ENCODE results near the gene CDKL4.

DNA sequence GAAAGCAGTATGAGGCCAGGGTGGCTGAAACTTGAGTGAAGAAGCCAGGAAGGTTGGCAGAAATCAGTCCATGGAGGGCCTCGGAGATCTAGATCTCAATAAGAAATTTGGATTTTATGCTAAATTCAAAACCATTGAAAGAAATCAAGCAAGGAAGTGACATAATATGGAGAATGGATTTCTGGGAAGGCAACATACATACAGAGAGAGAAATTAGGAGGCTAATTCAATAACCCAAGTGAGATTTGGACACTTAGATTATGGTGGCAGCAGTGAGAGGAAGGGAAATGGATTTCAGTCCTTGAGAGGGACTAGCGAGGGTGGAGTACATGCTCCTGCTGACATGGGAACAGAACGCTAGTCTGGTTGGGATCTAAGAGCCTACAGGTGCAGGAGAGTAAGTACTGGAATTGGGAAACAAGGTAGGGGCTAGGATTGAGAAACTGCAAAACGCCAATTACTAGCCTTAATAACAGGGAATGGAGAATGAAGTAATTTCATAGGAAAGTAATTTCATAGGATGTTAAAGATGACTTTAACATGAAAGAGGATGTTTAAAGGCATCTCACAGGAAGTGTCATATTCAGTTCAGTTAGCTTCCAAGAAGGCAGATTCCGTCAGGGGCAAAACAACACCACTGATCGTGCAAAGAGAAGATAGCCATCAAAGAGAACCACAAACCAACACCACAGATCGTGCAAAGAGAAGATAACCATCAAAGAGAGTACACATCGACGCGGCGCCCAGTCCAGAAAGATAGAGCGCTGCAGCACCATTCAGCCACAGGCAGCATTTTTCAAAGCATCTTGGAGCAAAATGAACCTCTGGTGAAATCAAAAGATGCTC lies 27.2 kb downstream of the CDKL4 start:
- TF ChIP-seq, protein P1, sequence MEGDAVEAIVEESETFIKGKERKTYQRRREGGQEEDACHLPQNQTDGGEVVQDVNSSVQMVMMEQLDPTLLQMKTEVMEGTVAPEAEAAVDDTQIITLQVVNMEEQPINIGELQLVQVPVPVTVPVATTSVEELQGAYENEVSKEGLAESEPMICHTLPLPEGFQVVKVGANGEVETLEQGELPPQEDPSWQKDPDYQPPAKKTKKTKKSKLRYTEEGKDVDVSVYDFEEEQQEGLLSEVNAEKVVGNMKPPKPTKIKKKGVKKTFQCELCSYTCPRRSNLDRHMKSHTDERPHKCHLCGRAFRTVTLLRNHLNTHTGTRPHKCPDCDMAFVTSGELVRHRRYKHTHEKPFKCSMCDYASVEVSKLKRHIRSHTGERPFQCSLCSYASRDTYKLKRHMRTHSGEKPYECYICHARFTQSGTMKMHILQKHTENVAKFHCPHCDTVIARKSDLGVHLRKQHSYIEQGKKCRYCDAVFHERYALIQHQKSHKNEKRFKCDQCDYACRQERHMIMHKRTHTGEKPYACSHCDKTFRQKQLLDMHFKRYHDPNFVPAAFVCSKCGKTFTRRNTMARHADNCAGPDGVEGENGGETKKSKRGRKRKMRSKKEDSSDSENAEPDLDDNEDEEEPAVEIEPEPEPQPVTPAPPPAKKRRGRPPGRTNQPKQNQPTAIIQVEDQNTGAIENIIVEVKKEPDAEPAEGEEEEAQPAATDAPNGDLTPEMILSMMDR (CRISPR knock-in tag; IDR thresholded peaks at IDR 0.05) = 0 out of 2 replicates have a peak, but pooled peaks have one; percentile 7
- TF ChIP-seq, protein P2, sequence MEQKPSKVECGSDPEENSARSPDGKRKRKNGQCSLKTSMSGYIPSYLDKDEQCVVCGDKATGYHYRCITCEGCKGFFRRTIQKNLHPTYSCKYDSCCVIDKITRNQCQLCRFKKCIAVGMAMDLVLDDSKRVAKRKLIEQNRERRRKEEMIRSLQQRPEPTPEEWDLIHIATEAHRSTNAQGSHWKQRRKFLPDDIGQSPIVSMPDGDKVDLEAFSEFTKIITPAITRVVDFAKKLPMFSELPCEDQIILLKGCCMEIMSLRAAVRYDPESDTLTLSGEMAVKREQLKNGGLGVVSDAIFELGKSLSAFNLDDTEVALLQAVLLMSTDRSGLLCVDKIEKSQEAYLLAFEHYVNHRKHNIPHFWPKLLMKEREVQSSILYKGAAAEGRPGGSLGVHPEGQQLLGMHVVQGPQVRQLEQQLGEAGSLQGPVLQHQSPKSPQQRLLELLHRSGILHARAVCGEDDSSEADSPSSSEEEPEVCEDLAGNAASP (CRISPR knock-in tag; IDR thresholded peaks at IDR 0.05; ENCODE audit: borderline replicate concordance) = no peak; the same call in 1 of the 2 replicates
- no peak for TF ChIP-seq FOXA1 (IDR thresholded peaks at IDR 0.05)
- TF ChIP-seq FOXA1 (CRISPR knock-in tag; IDR thresholded peaks at IDR 0.05) = peak; percentile 65; the same call in 1 of the 2 replicates
- TF ChIP-seq, protein P3, sequence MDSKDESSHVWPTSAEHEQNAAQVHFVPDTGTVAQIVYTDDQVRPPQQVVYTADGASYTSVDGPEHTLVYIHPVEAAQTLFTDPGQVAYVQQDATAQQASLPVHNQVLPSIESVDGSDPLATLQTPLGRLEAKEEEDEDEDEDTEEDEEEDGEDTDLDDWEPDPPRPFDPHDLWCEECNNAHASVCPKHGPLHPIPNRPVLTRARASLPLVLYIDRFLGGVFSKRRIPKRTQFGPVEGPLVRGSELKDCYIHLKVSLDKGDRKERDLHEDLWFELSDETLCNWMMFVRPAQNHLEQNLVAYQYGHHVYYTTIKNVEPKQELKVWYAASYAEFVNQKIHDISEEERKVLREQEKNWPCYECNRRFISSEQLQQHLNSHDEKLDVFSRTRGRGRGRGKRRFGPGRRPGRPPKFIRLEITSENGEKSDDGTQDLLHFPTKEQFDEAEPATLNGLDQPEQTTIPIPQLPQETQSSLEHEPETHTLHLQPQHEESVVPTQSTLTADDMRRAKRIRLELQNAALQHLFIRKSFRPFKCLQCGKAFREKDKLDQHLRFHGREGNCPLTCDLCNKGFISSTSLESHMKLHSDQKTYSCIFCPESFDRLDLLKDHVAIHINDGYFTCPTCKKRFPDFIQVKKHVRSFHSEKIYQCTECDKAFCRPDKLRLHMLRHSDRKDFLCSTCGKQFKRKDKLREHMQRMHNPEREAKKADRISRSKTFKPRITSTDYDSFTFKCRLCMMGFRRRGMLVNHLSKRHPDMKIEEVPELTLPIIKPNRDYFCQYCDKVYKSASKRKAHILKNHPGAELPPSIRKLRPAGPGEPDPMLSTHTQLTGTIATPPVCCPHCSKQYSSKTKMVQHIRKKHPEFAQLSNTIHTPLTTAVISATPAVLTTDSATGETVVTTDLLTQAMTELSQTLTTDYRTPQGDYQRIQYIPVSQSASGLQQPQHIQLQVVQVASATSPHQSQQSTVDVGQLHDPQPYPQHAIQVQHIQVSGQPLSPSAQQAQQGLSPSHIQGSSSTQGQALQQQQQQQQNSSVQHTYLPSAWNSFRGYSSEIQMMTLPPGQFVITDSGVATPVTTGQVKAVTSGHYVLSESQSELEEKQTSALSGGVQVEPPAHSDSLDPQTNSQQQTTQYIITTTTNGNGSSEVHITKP (CRISPR knock-in tag; IDR thresholded peaks at IDR 0.05; ENCODE audit: low read depth) = no peak
- TF ChIP-seq NR2C2 (CRISPR knock-in tag; IDR thresholded peaks at IDR 0.05; ENCODE audit: borderline replicate concordance) = no peak
- no peak for TF ChIP-seq MTF1 (CRISPR knock-in tag; IDR thresholded peaks at IDR 0.05)
- TF ChIP-seq SNRNP70 (IDR thresholded peaks at IDR 0.05; ENCODE audit: low read depth, low read length) = no peak
- no peak for TF ChIP-seq MXD4 (CRISPR knock-in tag; IDR thresholded peaks at IDR 0.05)
- TF ChIP-seq POLR2A (IDR thresholded peaks at IDR 0.05; ENCODE audit: insufficient read depth in 1 of 2, low read depth in 2 of 2, low read length in 2 of 2) = no peak
- no peak for TF ChIP-seq KDM4B (CRISPR knock-in tag; IDR thresholded peaks at IDR 0.05)
- no peak for TF ChIP-seq KDM2A (CRISPR knock-in tag; IDR thresholded peaks at IDR 0.05; ENCODE audit: borderline replicate concordance, low read depth)

Measured in HepG2 (cell line).